Type B pancreatic cell (in vitro differentiated cells): ENCODE data around the gene WDR26. TPM values are rescaled to one million over a fixed set of nuclear protein-coding genes. Genes with fewer than 3 reads are reported as not detected.
"Not testable (repeated sequence)": the region's sequence is repeated elsewhere in the genome, so short reads cannot be mapped to it uniquely, and the experiment has no call there.

ENCODE experiments used
- DNase-seq: peaks from one replicate; pipeline ENCODE4 v3.0.0; 2021; ENCODE audit warnings: mixed read lengths; ENCODE audit not compliant: unreplicated experiment; ENCODE audit errors: extremely low spot score
- H3K27ac Mint-ChIP-seq: 2 replicates; pipeline ENCODE4 v1.8.0; 2021; ENCODE audit warnings: mild to moderate bottlenecking, mixed read lengths
- H3K27me3 Mint-ChIP-seq: 2 replicates; pipeline ENCODE4 v1.8.0; 2021; ENCODE audit warnings: mixed read lengths
- H3K36me3 Mint-ChIP-seq: 2 replicates; pipeline ENCODE4 v1.8.0; 2021; ENCODE audit warnings: mixed read lengths
- H3K4me1 Mint-ChIP-seq: one replicate; pipeline ENCODE4 v1.8.0; 2021; ENCODE audit warnings: mixed read lengths; ENCODE audit not compliant: unreplicated experiment
- H3K4me3 Mint-ChIP-seq: 2 replicates; pipeline ENCODE4 v1.8.0; 2021; ENCODE audit warnings: mild to moderate bottlenecking, mixed read lengths
- H3K9me3 Mint-ChIP-seq: 2 replicates; pipeline ENCODE4 v1.8.0; 2021; ENCODE audit warnings: mixed read lengths
- CTCF ChIP-seq: fragments of 200-600 bp; sonication (generic); conservative IDR thresholded peaks from 2 replicates; pipeline ENCODE4 v1.5.0; 2021; ENCODE audit warnings: antibody characterized with exemption, mild to moderate bottlenecking
- long read RNA-seq: library from polyadenylated mRNA; unstranded; transcript quantifications from one replicate; pipeline ENCODE4 v2.0.0, GENCODE V29; 2020
- total RNA-seq: library from RNA; stranded (reverse); gene quantifications from 2 replicates; pipeline ENCODE4 v1.2.1, GENCODE V29; 2021; ENCODE audit warnings: low replicate concordance

WDR26 gene
- 75.1 and 86.4 TPM in 2 replicates for total RNA-seq
- long read RNA-seq, full-length matches to known transcripts, result 1 of 17 reads
- long read RNA-seq, partial matches to known transcripts, result 7 of 17 reads
- long read RNA-seq, other reads (novel, unspliced or antisense), result 9 of 17 reads

- Mint-ChIP-seq H3K27me3 (no peaks in the 10 kb centered on the region), H3K27ac (peak within 1 kb of the TSS; percentile 98), H3K4me1 (peaks cover 47% of the 10 kb centered on the region)
Measured at GRCh38 chr1:224434691-224435317, at the start of gene WDR26. TSS of gene WDR26 (minus strand) at chr1:224434797.

GRCh38 chr1:224483206-224483605, 48.6 kb upstream of the WDR26 start:
- H3K27ac Mint-ChIP-seq, H3K4me1 Mint-ChIP-seq, H3K36me3 Mint-ChIP-seq, H3K4me3 Mint-ChIP-seq, DNase-seq, H3K27me3 Mint-ChIP-seq: not testable (repeated sequence)
- H3K9me3 Mint-ChIP-seq, result peaks cover 12% of the 10 kb centered on the region

More at GRCh38 chr1:224434691-224435317, at the start of gene WDR26:
- H3K9me3 Mint-ChIP-seq, result no peaks in the 10 kb centered on the region
- H3K36me3 Mint-ChIP-seq, result peaks cover 13% of the 10 kb centered on the region
- peak; percentile 48 for TF ChIP-seq CTCF
- peak; percentile 81 for DNase-seq
- H3K4me3 Mint-ChIP-seq, result peak within 1 kb of the TSS; percentile 98

- no peak for TF ChIP-seq CTCF
- no peak for DNase-seq
- no peaks in the 10 kb centered on the region for H3K4me1 Mint-ChIP-seq
Measured at GRCh38 chr1:224482619-224483018, 48.0 kb upstream of the WDR26 start.

GRCh38 chr1:224481601-224482000, 47.0 kb upstream of the WDR26 start:
- Mint-ChIP-seq H3K4me3 (no peak overlapping the region), H3K4me1 (no peaks in the 10 kb centered on the region), H3K9me3 (peaks cover 12% of the 10 kb centered on the region), H3K27me3 (no peaks in the 10 kb centered on the region), H3K36me3 (no peaks in the 10 kb centered on the region), H3K27ac (no peak overlapping the region)
- TF ChIP-seq CTCF, result no peak
- DNase-seq, result no peak

More at GRCh38 chr1:224482619-224483018, 48.0 kb upstream of the WDR26 start:
- H3K36me3 Mint-ChIP-seq, result no peaks in the 10 kb centered on the region
- H3K4me3 Mint-ChIP-seq, result no peak overlapping the region
- peaks cover 12% of the 10 kb centered on the region for H3K9me3 Mint-ChIP-seq
- H3K27ac Mint-ChIP-seq, result peak overlapping the region; percentile 44
- H3K27me3 Mint-ChIP-seq, result no peaks in the 10 kb centered on the region

- not testable (repeated sequence) for DNase-seq, H3K4me3 Mint-ChIP-seq, H3K4me1 Mint-ChIP-seq, H3K27me3 Mint-ChIP-seq, H3K27ac Mint-ChIP-seq, H3K36me3 Mint-ChIP-seq
- H3K9me3 Mint-ChIP-seq, result peaks cover 12% of the 10 kb centered on the region
Measured at GRCh38 chr1:224480888-224481459, 46.4 kb upstream of the WDR26 start.

GRCh38 chr1:224480200-224480599, 45.6 kb upstream of the WDR26 start:
- not testable (repeated sequence) for DNase-seq, H3K4me1 Mint-ChIP-seq, H3K36me3 Mint-ChIP-seq, H3K4me3 Mint-ChIP-seq, H3K27me3 Mint-ChIP-seq, H3K27ac Mint-ChIP-seq
- peaks cover 12% of the 10 kb centered on the region for H3K9me3 Mint-ChIP-seq

GRCh38 chr1:224472806-224473205, 38.2 kb upstream of the WDR26 start:
- TF ChIP-seq CTCF, result no peak
- H3K27me3 Mint-ChIP-seq, result no peaks in the 10 kb centered on the region
- no peak overlapping the region for H3K4me3 Mint-ChIP-seq
- H3K4me1 Mint-ChIP-seq, result no peaks in the 10 kb centered on the region
- no peak overlapping the region for H3K27ac Mint-ChIP-seq
- DNase-seq, result no peak
- H3K9me3 Mint-ChIP-seq, result no peaks in the 10 kb centered on the region
- no peaks in the 10 kb centered on the region for H3K36me3 Mint-ChIP-seq
